Right renal cortex interstitium (tissue), 3 donors: ENCODE data around the gene ATG101. TPM values are rescaled to one million over a fixed set of nuclear protein-coding genes. Genes with fewer than 3 reads are reported as not detected.
"Not testable (repeated sequence)": the region's sequence is repeated elsewhere in the genome, so short reads cannot be mapped to it uniquely, and the experiment has no call there.

Experiments
- DNase-seq, 3 donors: peaks; one replicate each; pipeline ENCODE4 v3.0.0-alpha.2; 2013; ENCODE audit warnings: low read depth in 3 of 3, low spot score in 2 of 3
- polyA plus RNA-seq, 3 donors: library from polyadenylated mRNA; unstranded; fragments of 120-200 nt; gene quantifications; one replicate each; pipeline ENCODE4 v1.2.1, GENCODE V29; 2013; ENCODE audit not compliant: insufficient read length in 3 of 3

Gene ATG101
- polyA plus RNA-seq, 3 donors = 24.9 to 31.9 (median 30.5) TPM

DNA sequence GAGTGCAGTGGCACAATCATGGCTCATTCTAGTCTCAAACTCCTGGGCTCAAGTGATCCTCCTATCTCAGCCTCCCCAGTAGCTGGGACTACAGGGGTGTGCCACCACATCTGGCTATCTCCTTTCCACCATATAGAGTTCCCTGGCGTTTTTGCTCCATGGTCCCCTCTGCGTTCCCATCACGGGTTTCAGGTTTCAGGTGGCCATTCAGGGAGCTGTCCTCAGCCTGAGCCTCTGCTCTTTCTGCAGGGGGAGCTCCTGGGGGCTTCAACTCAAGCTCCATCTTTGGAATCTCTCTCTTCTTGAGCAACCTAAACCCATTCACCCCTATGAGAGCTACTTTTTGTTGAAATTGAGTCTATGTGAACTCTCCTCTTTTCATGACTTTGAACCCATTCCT lies 21.3 kb downstream of the ATG101 start:
- DNase-seq = no peak

DNA sequence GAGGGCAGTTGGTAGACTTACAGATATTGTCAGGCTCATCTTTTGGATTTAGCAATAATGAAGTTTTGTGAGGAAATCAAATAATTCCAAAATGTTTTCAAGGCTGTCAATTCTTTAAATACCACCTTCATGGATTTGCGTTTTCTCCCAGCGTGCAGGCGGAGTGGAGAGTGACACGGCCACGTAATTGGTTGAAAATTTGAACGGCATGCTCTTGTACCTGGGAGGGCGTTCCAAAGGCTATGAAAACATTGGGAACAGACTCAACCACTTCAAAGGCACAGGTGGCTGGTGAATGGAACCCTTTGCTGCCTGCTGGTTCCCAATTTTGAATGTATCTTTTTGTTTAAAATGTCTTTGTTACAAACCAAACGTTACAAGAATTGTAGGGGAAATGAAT lies 22.1 kb downstream of the ATG101 start:
- no peak for DNase-seq

DNA sequence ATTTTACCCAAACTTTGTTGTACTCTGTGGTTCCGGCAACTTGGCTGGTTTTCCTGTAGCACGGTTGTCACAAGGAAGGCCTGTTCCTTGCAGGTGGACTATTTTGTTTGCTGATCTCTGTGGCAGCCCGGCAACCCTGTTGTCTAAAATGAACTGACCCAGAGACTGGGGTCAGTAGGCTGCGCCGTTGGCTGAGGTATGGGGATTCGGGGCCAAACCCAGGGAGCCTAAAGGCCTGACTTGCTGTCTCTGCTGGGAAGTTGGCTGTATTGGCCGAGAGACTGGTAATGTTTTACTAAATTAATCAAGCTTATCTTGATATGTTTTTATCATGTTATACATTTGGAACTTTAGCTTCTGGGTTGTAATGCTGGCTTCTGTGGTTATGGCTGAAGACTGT lies 23.6 kb downstream of the ATG101 start:
- DNase-seq = no peak

DNA sequence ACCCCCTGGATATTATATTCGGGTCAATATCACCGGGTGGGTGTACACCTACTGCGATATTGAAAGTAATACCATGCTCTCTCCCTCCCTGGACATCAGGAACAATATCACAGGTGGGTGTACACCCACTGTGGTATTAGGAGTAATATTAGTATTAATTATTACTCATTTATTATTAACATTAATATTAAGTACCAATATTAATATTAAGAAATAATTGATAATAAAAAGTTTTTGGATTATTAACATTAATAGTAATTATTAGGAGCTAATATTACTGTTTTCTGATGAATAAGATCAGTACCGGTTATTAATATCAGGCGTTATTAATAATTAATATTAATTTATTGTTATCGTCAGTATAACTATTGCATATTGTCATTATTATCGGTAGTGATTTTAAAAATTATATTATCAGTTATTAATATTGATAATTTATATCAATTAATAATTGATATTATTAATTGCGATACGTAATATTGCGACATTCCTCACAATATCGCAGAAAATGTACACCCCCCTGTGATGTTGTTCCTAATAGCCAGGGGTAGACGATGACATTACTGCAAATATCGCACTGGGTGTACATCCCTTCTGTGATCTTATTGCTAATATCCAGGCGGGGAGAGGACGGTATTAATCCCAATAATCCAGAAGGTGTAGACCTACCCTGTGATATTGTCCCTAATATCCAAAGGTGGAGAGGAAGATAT lies 26.7 kb downstream of the ATG101 start:
- DNase-seq = no peak

DNA sequence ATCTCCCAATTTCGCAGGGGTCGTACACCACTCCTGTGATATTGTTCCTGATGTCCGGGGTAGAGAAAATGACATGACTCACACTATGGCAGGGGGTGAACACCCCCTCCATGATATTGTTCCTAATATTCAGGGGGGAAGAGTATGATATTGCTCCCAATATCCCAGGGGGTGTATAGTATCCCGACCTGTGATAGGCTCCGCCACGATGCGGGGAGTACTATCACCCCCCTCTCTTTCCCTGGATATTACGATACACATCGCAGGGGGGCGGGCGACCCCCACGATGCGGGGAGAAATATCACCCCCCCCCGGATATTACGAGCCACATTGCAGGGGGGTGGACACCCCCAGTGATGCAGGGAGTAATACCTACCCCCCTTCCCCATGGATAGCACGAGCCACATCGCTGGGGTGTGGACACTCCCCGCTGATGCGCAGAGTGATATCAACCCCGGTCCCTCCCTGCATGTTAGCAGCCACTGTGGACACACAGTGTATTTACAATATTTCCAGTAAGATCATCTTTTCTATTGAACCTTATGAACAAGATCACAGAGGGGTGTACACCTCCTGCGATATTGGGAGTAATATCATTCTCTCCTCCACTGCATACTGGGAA lies 27.4 kb downstream of the ATG101 start:
- no peak for DNase-seq

DNA sequence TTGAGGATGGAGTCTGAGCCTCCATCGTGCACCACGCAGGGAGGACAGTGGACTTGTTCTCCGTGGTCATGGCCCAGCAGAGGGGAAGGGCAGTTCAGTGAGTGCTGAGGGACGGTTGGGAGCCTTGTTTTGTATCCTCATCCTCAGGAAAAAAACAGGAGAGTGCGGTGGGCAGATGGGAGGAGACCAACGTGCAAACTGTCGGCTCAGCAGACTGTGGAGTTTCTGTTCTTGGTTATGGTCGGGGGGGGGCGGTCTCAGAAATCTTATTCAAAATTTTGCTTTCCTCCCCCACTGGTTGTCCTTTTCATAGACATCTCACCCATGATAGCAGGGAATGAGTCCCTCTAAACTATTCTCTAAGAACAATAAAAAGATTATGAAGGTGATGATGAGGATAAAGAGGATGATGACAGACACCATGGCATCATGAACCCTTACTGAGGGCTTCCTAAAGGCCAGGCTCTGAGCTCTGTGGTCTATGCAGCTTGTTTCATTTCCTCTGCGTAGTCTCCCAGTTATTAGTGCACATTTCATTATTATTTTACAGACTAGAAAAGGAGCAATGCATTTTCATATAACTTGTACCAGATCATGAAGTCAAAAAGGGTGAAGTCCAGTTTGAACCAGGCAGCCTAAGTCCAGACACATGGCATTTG lies 34.8 kb downstream of the ATG101 start:
- DNase-seq = not testable (repeated sequence)

DNA sequence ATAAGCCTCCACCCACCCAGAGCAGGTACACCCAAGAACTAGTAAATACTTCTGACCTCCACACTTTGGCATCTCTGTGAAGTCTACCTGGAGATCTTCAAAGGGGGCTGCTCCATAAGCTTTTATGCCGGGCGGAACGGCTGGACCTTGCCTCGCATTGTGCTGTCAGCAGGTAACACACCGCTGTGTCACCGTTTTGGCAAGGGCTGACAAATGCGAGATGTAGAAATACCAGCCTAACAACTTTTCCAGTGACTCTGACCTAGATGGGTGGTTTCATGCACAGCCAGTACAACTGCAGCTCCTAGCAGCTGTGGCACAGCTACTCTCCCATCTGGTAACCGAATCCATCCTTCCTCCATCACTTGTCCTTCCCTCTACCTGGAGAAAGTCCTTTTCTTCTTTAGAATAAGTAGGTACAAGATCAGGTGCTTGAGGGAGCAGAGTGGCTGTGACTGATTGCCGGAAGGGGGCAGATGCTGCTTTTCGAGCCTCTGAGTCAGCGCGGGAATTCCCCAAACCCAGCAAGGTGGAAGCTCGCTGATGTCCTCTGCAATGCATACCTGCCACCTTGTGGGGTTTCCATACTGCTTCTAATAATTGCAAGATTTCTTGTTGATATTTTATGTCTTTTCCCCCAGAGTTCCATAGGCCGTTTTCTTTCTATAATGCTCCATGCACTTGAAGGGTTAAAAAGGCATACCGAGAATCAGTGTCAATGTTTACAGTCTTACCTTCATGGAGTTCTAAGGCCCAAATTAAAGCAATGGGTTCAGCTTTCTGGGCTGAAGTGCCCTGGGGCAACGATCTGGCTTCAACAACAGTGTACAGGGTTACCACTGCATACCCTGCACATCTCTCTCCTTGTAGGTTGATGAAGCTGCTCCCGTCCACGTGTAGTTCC lies 46.7 kb downstream of the ATG101 start:
- DNase-seq = not testable (repeated sequence)

DNA sequence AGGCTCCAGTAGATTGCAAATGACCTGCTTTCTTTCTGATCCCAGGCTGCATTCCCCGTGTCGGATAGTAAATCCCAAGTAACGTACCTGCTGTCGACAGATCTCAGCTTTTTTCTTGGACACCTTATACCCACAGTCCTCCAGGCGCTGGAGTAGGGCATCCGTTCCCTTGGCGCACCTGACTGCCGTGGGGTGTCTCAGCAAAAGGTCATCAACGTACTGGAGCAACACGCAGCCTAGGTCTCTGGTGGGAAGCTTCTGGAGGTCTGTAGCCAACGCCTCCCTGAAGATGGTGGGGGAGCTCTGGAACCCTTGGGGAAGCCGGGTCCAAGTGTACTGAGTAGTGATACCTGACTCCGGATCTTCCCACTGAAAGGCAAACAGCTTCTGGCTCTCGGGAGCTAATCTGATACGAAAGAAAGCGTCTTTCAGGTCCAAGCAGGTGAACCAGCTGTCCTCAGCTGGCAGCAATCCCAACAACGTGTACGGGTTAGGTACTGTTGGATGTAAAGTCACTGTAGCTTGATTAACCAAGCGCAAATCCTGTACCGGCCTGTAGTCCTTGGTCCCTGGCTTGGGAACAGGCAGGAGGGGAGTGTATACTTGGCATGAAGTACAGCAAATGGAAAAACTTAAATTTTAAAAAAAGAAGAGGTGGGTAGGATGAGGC lies 48.2 kb downstream of the ATG101 start:
- DNase-seq = not testable (repeated sequence)

DNA sequence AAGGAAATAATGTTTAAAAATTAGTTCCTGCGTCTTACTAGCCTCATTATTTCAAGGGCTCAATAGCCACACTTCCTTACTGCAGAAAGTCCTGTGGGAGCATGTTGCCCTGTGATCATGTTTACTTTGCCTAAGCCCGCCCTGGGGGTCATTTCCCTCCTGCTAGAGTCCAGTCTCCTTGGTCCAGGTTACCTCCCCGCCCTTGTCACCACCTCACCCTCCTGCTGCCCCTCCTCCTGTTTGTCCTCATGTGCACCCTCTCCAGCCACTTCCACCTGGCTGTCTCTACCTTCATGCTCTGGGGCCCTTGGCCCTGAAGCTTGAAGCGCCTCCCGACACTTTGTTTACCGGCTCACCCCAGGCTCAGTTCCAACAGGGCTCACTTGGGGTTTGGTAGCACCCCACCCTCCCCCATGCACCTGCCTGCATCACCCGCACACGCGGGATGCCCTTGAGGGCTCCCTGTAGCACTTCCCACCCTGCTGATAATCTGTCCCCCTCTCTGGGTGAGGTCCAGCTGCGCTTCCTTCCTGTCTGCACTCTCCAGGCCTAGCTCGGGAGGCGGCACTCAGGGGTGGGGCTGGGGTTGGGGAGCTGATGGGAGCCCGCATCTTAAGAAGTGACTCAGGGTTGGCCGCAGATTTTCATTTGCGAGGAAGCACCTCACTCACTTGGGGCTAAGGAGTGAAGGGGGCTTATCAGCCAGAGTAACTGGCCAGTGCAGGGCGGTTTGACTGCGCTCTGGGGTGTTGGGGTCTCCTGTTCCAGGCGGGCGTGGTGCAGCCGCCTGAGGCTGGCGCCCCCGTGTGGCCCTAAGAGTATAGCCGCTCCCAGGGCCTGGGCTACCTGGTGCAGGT lies 49.8 kb downstream of the ATG101 start:
- no peak for DNase-seq

DNA sequence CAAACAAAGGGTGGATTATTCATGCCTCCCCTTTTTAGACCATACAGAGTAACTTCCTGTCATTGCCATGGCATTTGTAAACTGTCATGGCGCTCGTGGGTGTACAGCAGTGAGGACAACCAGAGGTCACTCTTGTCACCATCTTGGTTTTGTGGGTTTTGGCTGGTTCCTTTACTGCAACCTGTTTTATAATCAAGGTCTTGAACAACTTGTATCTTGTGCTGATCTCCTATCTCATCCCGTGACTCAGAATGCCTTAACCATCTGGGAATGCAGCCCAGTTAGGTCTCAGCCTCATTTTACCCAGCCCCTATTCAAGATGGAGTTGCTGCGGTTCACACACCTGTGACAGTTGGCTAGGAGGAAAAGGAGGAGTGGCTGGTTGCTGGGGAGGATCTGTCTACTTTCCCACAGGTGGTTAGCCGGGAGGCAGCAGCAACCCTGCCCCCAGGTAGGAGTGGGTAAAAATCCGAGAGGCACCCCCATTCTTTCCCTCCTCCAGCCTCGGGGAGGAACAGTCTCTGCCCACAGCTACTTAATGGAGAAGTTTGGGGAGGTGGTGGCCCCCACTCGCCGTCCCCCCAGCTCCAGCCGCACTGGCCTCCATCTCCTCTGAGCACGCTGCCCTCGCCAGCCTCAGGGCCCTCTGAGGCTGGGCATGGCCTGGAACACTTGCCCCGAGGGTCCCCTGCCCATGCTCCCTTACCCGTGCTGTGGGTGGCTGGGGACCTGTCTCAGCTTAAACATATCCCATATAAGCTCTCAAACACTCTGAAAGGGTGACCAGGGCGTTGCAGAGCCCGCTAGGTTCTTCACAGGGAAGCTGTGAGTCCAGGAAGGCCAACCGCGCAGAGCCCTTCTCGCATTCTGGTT lies 51.4 kb downstream of the ATG101 start:
- no peak for DNase-seq

DNA sequence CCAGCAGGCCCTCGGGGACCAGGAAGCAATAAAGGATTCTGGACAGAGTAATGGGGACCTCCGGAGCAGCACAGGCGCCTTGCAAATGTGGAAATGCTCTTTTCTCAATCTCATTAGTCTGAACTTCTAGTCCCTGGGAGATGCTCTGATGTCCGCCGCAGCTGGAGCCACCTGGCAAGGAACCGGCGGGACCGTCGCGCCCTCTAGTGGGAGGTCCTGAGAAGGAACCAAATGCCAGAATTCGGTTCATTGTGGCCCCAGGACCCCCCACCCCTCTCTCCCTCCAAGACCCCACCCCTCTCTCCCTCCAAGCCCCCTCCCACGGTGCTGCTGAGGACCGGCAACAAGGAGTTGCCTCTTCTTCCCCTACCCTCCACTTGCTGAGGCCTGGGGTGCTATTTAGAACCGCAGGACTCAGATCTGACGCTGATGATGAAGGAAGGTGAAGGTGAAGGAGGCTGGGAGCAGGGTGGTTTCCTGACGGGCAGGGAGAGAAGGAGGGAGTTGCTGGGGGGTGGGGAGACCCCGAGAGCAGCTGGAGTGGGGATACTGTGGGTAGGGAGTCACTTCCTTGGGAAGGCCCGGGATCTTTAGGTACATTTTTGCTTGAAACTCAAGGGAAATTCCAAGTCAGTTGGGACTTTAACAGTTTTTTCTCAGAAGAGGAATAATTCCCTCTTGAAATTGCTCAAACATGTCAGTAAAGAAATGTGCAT lies 52.2 kb downstream of the ATG101 start:
- no peak for DNase-seq

DNA sequence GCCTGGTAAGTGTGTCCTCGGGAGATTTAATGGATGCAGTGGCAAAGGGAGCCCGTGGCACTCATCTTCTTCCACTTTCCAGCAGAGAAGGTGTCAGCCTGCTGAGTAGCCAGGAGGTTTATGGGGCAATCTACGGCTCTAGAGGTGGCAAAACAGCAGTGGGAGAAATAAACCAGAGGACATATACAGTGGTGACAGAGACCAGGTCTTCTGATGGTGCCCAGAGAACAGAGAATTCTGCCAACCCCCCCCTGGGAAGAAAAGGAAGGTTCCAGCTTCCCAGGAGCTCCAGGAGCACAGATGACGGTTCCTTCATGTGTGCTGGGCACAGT lies 52.7 kb downstream of the ATG101 start:
- no peak for DNase-seq

DNA sequence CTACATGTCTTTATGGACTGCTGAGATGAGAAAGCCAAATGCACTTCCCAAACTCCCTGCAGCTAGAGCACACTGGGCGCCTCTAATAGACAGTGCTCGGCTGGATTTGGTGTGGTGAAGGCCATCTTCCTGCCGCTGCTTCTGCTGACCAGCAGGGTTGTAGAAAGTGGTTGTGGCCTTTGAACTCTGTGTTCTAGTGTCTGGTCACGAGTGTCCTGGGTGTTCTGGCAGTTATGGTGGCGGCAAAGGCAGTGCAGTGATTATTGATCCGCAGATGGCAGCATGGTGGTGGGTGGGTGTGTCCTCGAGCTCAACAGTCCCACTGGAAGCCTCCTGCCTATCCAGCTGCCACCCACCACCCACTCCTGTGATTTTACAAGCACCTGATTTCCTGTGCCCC lies 53.1 kb downstream of the ATG101 start:
- DNase-seq = no peak

DNA sequence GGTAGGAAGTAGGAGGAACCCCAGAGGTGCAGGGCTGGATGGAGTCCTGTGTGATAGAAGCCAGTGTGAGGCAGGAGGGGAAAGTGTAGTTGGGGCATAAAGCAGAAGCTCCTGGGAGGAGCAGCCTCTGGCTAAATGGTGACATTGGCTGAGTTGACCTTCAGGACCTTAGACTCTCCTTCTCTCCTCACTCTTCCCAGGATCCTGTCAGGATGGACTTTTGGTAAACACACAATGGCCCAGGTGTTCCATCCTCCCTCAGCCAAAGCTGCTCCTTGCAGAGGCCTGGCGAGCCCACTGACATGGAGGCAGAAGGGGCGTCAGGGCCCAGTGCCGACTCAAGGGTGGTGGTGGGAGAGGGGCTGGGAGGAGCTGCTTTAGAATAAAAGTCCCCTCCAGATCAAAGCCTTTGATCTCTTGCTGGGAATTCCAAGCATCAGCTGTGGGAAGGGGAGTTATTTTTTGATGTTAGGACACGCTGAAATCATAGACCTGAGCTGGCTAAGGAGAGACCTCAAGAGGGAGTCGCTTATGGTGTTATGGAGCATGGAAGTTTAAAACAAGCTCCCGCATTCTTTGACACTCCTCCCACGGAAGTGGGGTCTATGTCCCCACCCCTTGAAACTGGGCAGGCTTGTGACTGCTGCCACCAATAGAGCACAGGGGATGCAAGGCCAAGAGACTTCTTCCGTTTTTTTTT lies 53.9 kb downstream of the ATG101 start:
- DNase-seq = no peak

DNA sequence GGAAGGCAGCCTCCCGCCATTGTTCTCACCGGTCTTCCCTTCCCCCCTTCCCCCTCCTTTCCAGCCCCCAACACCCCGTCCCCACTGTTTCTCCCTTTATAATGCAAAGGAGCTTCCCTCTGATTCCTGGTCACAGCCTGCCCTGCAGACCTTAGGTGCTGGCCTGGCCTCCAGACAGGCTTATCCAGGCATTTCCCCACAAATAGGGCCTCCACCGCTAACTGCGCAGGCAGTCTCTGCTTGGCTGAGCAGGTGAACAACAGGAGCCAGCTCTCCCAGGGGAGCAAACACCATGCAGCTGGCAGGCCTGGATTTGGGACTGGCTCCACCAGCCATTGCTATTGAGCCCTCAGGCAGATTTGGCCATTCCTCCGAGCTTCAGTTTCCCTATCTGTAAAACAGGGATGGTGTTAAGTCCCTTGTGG lies 55.7 kb downstream of the ATG101 start:
- DNase-seq = no peak

DNA sequence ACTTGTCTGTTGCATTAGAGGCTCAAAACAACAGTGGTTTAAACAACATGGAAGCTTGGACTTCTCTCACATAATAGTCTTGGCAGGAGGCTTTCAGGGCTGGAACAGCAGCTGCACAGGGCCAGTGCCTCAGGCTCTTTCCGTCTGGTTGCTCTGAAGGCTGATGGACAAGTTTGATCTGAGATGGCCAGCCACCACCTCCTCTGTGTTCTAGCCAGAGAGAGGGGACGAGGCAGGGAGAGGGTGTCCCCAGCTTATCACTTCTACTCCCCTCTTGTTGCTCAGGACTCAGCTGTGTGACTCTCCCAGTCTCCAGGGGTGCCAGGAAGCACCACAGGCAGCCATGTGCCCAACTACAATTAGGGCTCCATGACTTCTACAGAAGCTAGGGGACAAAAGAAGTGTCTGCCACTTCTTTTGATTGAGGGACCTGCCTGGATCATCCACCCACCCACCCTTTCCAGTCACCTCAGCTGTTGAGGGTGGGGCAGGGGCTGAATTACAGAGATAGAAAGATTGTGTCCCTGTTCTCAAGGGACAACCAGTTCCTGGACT lies 56.3 kb downstream of the ATG101 start:
- no peak for DNase-seq
